Right atrium auricular region (tissue), 2 donors: Measurements from ENCODE around the gene ATF5. TPM values are rescaled to one million over a fixed set of nuclear protein-coding genes. Genes with fewer than 3 reads are reported as not detected.
A peak's percentile ranks its signal among the peaks of the same experiment; 100 is the strongest.
"Not testable (repeated sequence)": the region's sequence is repeated elsewhere in the genome, so short reads cannot be mapped to it uniquely, and the experiment has no call there.

ENCODE experiments used
- DNase-seq: peaks from one replicate; pipeline ENCODE4 v3.0.0-alpha.2; 2019; ENCODE audit warnings: low spot score
- H3K27ac ChIP-seq, 2 donors: fragments of 200-600 bp; sonication (generic); 1 replicate in 1 of 2; 2 replicates in 1 of 2; pipeline ENCODE4 v1.5.1; 2016 to 2019
- H3K27me3 ChIP-seq, 2 donors: fragments of 200-600 bp; sonication (generic); one replicate each; pipeline versions ENCODE4 v1.5.1 to v1.6.0; 2017 to 2019
- H3K36me3 ChIP-seq: fragments of 200-600 bp; sonication (generic); one replicate; pipeline ENCODE4 v1.5.1; 2016
- H3K4me1 ChIP-seq, 2 donors: fragments of 200-600 bp; sonication (generic); one replicate each; pipeline versions ENCODE4 v1.5.1 to v1.6.0; 2017 to 2019
- H3K4me3 ChIP-seq, 2 donors: fragments of 200-600 bp; sonication (generic); 1 replicate in 1 of 2; 2 replicates in 1 of 2; pipeline ENCODE4 v1.5.1; 2017 to 2019; ENCODE audit warnings: mild to moderate bottlenecking in 1 of 2, moderate library complexity in 1 of 2
- H3K9me3 ChIP-seq, 2 donors: fragments of 200-600 bp; sonication (generic); one replicate each; pipeline ENCODE4 v1.5.1; 2019
- CTCF ChIP-seq, 2 donors: fragments of 200-600 bp; sonication (generic); IDR thresholded peaks; one replicate each; pipeline ENCODE4 v1.5.1; 2019; ENCODE audit warnings: antibody characterized with exemption in 2 of 2
- total RNA-seq, 2 donors: library from RNA; depleted of rRNA; stranded (reverse); fragments of >200 nt; gene quantifications; one replicate each; pipeline ENCODE4 v1.1.0, GENCODE V29; 2016

ATF5 gene
- total RNA-seq, 2 donors from 2014 or later, result 3.8 to 5.9 TPM

DNA sequence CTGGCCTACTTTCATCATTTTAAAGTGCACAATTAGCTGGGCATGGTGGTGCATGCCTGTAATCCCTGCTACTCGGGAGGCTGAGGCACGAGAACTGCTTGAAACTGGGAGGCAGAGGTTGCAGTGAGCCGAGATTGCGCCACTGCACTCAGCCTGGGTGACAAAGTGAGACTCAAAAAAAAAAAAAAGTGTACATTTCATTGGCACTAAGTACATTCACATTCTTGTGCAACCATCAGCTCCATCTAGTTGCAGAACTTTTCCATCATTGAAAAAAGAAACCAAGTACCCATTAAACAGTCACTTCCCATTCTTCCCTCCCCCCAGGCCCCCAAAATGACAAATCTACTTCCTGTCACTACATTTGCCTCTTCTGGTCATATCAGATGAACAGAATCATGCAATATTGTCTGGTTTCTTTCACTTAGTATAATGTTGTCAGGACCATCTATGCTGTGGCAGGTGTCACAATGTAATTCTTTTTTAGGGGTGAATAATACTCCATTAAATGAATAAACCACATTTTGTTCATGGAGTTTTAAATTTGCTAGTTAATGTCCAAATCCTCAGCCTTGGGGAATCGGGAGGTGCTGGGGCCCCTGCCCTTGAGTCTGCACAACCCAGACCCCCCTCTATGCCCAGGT, 39.4 kb downstream of the ATF5 start:
- TF ChIP-seq CTCF (IDR thresholded peaks at IDR 0.05), result no peak
- Histone ChIP-seq H3K9me3 (no peaks in the 10 kb centered on the region), H3K27ac (no peak overlapping the region), H3K36me3 (no peaks in the 10 kb centered on the region), H3K4me1 (peaks cover 0 to 8% of the 10 kb centered on the region in 2 donors), H3K4me3 (no peak overlapping the region), H3K27me3 (no peaks in the 10 kb centered on the region)
- no peak for DNase-seq

DNA sequence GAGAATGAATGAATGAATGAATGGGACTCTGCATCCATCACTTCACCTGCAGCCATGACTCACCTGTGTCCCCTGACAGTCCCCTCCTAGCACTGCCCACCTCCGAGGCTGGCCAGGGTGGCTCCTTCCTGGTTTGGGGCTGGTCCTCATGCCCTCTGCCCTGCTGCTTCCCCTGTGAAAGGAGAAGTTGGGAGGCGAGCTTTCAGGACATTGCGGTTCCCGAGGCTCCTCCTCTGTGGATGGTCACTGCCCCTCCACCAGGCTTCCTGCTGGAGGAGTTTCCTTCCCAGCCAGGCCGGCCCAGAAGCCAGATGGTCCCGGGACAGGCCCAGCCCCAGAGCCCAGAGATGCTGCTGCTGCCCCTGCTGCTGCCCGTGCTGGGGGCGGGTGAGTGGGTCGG, 40.4 kb downstream of the ATF5 start:
- H3K27ac ChIP-seq, H3K4me3 ChIP-seq, DNase-seq: not testable (repeated sequence)

DNA sequence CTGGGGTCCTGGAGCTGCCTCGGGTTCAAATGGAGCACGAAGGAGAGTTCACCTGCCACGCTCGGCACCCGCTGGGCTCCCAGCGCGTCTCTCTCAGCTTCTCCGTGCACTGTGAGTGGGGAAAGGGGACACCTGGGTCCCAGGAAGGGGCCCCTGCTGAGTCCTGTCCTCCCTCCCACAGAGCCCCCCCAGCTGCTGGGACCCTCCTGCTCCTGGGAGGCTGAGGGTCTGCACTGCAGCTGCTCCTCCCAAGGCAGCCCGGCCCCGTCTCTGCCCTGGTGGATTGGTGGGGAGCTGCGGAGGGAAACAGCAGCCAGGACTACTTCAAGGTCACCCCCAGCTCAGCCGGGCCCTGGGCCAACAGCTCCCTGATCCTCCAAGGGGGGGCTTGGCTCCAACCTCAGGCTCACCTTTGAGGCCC, 43.0 kb downstream of the ATF5 start:
- Histone ChIP-seq H3K9me3 (no peaks in the 10 kb centered on the region), H3K27ac (no peak overlapping the region), H3K4me1 (peaks cover 0 to 8% of the 10 kb centered on the region in 2 donors), H3K36me3 (peaks cover 15% of the 10 kb centered on the region), H3K27me3 (no peaks in the 10 kb centered on the region), H3K4me3 (no peak overlapping the region)
- TF ChIP-seq CTCF (IDR thresholded peaks at IDR 0.05), result no peak
- no peak for DNase-seq

More for the DNA sequence above, 40.4 kb downstream of the ATF5 start:
- H3K4me1 ChIP-seq, H3K36me3 ChIP-seq, H3K9me3 ChIP-seq, H3K27me3 ChIP-seq: not testable (repeated sequence)

DNA sequence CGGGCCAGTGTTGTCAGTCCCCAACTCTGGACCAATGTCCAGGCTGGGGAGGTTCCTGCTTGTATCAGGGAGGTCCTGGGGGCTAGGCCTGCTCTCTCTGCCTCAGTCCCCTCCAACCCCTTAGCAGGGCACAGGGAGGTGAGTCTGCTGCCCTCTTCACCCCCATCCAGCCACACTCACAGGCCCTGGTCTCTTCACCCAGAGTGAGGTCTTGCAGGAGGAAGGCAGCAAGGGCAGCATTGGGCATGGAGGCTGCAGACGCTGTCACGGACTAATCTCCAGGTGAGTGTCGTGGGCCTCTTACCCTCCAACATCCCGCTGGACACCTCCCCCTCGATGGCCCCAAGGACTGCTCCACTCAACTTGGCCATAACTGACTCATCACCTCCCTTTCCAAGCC, 43.8 kb downstream of the ATF5 start:
- DNase-seq, result no peak
- Histone ChIP-seq H3K4me3 (no peak overlapping the region), H3K27me3 (no peaks in the 10 kb centered on the region), H3K4me1 (peaks cover 0 to 8% of the 10 kb centered on the region in 2 donors), H3K27ac (no peak overlapping the region), H3K36me3 (peaks cover 20% of the 10 kb centered on the region), H3K9me3 (no peaks in the 10 kb centered on the region)
- TF ChIP-seq CTCF (IDR thresholded peaks at IDR 0.05), result no peak

GRCh38 chr19:49973987-49974386, 45.0 kb downstream of the ATF5 start:
- Histone ChIP-seq H3K9me3 (no peaks in the 10 kb centered on the region), H3K27me3 (no peaks in the 10 kb centered on the region), H3K36me3 (peaks cover 31% of the 10 kb centered on the region), H3K27ac (no peak overlapping the region), H3K4me1 (peaks cover 0 to 8% of the 10 kb centered on the region in 2 donors), H3K4me3 (no peak overlapping the region)
- peak; percentile 59 for DNase-seq
- no peak for TF ChIP-seq CTCF (IDR thresholded peaks at IDR 0.05)

GRCh38 chr19:49975051-49975450, 46.0 kb downstream of the ATF5 start:
- Histone ChIP-seq H3K4me3 (no peak overlapping the region), H3K27ac (no peak overlapping the region), H3K27me3 (no peaks in the 10 kb centered on the region), H3K4me1 (peaks cover 0 to 8% of the 10 kb centered on the region in 2 donors), H3K9me3 (no peaks in the 10 kb centered on the region), H3K36me3 (peaks cover 31% of the 10 kb centered on the region)
- no peak for DNase-seq
- TF ChIP-seq CTCF (IDR thresholded peaks at IDR 0.05), result no peak
